KBM-7 (cell line): Measurements from ENCODE around the gene XRN2.

Source experiments
- DNase-seq: peaks from one replicate; pipeline ENCODE4 v3.0.0-alpha.2; 2015
- in situ Hi-C: fragments of 300-500 bp; cut with MboI; formaldehyde crosslinking; loops from 2 replicates; pipeline ENCODE4 v1.14.3; 2020; ENCODE audit warnings: low sequenced_read_pairs, low pct_unique_long_range_greater_than_20kb, mixed read lengths

XRN2 gene

DNA sequence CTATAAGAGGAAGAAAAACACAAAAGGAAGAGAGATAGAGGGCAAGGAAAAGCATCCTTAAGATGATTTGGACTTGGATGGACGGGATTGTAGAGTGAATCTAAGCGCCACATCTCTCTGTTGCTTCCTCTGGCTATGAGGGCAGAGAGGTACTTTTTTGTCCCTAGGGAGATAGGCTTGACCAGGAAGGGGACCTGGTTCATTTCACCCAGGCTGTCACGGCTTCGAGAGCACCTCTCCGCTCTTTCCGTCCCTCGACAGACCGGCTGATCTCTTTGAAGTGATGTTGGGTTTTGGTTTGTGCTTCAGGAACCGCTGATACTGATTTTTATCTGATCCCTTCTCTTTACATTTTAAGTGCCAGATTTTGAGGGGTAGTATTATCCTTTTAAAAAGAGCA, 74.6 kb downstream of the XRN2 start:
- in situ Hi-C loops: no loop called here
- DNase-seq: no peak

DNA sequence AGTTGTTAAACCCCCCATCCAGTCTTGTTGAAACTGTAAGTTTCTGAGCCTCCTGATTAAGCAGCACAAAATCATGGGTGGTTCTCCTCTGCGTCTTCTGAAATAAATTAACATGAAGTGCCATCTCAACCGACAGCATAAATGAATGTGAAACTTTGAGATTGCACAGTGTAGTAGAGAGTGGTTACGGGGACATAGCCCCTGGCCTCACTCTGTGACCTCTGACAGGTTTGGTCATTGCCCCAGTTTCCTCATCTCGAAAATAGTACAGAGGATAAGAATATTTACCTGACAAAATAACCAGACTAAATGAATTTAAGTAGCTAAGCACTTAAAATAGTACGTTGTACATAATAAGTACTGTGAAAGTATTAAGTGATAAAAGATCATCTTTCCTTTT, 75.1 kb downstream of the XRN2 start:
- in situ Hi-C loops: no loop called here
- no peak for DNase-seq

DNA sequence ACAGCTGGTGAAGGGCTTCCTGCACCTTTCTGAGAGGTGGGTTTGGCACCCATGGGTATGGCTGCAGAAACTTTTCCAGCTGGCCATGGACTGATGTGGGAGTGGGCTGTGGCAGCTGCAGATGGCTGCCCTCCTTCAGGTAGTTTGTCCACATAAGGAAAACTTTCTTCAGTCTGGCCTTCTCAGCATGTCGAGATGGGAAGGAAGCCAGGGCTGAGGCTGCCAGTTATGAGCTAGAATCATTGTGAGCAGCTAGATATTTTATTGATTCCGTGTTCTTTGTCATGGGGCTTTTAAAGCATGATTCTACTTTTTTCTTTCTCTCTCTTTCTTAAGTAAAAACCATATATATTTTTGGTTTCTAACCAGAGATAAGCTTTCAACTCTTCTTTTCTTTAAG, 77.6 kb downstream of the XRN2 start:
- in situ Hi-C loops: no loop called here
- DNase-seq: no peak

DNA sequence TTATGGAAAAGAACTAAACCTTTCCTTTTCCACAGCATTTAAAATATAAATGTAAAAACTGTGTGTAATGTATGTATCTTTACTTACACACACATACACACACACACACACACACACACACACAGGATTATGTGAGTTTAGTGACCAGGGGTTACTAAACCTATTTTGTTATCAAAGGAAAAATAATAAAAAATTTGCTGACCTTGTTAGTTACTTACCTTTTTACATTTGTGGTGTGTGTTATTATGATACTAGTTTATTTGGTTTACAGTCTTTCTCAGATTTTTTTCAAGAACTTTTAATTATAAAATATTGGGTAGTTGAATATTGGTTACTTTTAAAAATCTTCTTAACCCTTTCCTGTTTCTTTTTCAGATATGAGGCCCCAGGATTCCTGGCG, 78.5 kb downstream of the XRN2 start:
- no peak for DNase-seq
- in situ Hi-C loops: no loop called here

DNA sequence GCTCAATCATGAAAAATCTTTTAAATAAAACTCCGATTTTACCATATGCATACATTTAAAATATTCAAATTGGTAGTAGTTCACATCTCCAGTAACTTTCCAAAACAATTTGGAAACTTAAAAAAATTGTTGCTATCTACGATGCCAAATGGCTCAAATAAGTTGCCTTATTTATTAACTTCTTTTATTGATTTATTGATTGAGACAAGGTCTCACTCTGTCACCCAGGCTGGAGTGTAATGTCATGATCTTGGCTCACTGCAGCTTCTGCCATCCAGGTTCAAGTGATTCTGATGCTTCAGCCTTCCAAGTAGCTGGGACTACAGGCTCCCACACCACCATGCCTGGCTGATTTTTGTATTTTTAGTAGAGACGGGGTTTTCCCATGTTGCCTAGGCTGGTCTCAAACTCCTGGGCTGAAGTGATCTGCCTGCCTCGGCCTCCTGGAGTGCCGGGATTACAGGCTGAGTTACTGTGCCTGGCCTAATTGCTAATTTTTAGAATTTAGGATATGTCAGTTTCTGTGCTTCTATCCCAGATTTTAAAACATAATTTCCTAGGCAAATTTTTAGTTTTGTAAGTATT, 81.3 kb downstream of the XRN2 start:
- in situ Hi-C loops: no loop called here
- DNase-seq: no peak

DNA sequence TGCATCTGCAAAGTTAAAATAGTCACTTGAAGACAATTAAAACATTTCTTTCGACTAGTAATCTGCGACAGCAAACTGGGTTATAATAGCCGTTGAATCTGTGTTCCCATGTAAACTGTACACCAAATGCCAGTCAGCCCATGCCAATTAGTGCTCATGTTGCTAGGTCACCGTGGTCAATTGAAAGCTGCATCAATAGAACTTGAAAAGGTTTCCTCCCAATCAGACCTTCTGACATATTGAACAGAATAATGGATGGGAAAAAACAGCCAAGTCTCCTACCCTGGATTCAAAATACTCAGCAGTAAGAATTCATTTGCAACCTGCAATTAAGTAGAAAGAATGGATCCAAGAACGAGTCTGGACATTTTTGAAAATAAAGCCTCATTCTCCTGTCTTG, 83.0 kb downstream of the XRN2 start:
- no peak for DNase-seq
- in situ Hi-C loops: no loop called here

DNA sequence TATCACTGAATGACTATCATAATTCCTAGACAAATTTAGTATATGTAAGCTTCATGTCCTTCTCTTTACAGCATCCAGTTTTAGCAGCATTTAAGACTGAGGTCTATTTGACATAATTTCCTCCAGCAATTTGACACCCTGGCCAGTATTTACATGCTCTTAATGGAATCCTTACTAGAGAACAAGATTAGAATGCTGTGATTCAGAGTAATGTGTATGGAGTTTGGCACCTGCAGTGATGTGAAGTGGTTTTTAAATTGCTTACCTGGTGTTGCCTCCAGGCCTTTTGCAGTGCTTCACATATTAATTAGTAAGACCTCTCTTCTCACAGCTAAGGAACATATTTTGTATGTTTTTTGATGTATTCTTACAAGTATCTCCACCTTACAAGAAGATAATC, 84.4 kb downstream of the XRN2 start:
- in situ Hi-C loops: no loop called here

DNA sequence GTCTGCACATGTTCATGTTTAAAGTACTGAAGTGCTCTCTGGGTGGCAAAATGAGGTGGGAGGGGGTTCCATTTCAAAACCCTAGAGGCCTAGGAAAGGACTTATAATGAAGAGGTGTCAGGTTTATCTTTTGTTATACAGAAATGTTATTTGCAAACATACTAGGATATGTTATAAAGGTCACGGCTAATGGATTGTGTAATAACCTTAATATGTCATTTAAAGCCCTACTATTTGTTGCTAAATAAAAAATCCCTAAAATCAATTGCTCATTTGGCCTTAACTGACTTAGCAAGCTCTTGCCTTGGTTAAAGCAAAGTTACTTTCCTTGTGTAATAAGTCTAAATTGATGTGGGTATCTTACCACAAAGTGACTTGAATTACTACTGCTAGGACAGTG, 85.4 kb downstream of the XRN2 start:
- in situ Hi-C loops: no loop called here

More for the DNA sequence above, 84.4 kb downstream of the XRN2 start:
- DNase-seq: no peak

DNA sequence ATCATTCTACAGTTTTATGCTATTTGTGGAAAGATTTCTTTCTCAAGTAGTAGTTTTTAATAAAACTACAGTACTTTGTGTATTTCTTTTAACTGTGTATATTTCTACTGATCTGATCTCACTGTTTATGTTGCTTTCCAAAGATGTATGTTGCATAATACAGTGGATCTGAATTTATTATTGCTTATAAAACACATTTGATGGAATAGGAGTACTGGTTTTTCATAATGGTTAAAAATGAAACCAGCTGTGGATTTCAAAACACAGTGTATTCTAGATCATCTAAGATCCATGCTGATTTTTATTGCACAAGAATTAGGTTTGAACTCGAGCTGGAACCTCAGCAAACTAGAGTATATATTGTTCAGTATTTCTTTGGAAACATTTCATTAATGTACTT, 86.2 kb downstream of the XRN2 start:
- in situ Hi-C loops: no loop called here
- DNase-seq: no peak

More for the DNA sequence above, 85.4 kb downstream of the XRN2 start:
- DNase-seq: no peak

DNA sequence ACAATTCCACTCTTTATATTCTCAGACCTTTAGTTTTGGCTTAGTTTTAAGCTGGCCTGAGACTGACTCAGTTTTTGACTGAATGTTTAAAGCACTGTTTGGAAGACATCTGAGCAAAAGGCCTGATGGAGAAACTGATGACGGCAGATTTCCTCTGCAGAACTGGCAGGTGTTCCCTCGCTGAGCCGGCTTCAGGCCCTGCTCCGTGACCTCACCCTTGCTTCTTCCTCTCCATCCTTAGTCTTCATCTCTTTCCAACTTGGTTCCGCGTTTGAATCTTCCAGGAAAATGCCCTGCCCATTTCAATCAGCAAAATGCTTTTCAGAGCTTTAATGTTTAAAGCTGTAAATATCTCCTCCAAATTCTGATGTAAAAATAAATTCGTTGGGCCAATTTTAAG, 87.6 kb downstream of the XRN2 start:
- in situ Hi-C loops: no loop called here
- DNase-seq: no peak

DNA sequence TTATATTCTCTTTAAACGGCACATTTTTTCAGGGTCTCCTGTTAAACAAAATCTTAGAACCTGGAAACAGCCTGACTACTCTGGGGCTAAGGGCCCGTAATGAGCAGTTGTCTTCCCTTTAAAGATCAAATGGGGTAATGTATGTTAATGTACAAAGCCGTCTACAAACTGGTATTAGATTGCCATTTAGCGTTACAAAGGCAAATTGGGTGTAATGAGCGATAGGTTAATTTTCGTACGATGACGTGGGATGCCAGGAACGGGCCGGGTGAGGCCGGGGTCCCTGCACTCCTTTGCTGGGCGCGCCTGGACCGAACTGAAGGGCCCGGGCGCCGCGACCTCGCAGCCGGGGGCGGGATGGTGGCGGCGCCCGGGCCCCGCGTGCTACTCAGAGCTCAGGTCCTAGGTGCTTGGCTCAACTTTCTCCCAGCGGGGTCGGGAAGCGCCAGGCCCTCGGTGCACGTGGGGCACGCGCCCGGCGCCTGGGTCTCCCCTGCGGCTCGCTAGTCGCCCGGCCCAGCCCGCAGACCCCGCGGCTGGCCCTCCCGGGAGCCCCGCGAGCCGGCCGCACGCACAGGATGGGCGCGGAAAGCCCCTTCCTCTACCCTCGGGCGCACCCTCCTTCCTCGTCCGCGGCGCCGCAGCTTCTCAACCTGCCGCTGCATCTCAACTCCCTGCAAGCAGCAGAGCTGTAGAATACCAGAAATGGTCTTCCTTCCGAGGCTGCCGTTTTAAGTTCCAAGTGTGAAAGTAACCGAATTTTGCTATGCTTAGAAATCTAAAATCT, 88.2 kb downstream of the XRN2 start:
- no peak for DNase-seq
- in situ Hi-C loops: no loop called here

DNA sequence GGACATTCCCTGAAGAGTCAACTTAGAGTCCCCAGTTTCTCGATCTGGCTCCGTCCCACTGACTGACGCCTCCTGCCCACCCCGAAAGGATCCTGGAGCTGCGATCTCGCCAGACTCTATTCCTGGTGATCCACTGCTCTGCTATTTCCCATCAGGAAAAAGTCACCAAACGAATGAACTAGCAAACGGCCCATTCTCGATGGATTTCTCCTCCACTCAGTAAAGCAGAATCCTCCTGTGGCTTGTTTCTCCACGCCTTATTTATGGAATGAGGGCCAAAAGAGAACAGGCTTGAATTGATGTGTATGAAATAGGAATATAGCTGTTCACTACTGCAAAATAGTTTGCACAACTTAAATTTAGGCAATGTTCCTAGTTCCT, 88.8 kb downstream of the XRN2 start:
- DNase-seq: no peak
- in situ Hi-C loops: no loop called here

DNA sequence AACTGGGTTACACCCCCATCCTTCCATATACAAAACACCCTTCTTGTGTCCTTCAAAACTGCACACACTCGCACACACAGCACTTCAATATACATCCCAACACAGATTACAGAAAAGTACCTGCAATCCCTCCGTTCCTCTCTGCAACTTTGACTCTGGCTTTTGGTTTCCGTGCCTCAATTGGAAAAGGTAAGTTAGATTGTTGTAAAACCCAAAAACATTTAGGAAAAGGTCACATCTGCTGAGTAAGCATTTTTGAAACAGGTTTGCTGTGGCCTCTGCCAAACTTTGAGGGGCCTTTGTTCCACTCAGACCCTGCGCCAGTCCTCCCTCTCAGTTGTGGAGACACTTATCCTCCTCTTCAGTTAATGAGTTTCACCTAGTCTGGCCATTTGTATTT, 90.0 kb downstream of the XRN2 start:
- in situ Hi-C loops: no loop called here
- DNase-seq: no peak

DNA sequence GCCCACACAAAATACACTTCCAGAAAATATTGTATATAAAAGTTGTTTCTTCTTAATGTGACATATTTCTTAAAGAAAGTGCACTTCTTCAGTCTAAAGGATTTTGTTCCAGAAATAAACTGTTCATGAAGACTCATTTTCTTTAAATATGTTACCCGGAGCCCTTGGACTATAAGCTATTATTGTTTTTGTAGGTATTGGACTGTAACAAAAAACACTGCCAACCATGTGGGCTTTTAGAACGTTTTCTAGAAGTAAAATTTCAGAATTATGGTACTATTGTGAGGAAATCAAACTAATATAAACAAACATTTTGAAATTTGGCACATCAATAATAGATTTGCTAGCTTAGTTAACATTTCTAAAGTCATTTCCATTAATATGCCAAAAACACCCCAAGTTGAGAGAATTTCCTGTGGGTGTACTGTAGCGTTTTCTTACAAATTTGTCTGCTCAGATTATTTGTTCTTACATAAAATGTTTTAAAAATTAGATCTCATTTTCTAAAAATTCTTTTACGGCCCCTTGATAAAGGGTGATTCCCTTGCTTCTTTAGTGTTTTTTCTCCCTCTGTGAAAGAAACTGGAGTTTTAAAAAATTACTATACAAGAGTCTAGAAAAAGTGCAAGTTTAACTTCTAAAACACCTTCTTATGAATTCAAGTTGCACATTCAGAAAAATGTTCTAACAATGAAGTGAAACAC, 90.8 kb downstream of the XRN2 start:
- in situ Hi-C loops: no loop called here
- DNase-seq: no peak

DNA sequence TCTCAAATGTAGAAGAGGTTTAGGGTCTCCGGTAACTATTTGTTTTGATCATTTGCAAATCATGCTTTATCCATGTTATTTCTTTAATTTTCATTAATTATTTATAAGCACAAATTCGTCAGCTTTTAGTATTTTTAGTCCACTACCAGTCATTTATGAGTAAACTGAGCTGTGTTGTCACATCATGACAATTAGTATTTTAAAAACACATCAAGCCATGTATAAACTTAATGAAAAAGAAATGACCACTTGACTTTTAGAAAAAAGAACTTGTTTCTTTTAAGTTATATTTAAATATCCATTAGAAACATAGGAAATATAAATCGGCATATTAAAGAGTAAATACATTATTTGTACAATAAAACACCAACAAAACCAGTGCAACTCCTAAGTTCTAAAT, 91.4 kb downstream of the XRN2 start:
- in situ Hi-C loops: no loop called here
- DNase-seq: no peak

DNA sequence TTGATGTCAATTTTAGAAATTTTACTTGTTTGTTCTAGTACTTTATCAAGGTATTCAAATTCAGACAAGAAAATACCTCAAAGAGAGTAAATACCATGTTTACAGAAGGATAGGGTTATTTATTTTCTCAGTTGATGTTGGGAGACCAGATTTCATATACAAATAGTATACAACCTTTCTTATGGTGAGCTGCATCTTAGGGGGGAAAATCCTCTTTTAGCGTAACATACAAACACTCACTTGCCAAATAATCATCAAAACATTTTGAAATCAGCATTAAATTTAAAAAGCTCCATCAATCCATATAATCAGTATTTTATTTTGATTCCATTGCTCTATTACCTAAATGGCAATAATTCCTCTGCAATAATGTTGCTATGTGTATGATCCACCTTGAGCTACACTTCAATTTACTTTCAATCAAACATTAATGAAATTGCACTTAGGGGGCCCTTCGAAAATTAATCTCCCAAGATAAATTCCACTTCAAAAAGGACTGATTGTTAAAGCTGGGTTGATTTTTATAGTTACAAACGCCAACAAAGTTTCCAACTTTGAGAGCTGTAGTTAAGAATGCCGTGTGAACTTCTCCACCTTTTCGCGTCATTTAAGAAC, 92.0 kb downstream of the XRN2 start:
- DNase-seq: no peak
- in situ Hi-C loops: no loop called here

DNA sequence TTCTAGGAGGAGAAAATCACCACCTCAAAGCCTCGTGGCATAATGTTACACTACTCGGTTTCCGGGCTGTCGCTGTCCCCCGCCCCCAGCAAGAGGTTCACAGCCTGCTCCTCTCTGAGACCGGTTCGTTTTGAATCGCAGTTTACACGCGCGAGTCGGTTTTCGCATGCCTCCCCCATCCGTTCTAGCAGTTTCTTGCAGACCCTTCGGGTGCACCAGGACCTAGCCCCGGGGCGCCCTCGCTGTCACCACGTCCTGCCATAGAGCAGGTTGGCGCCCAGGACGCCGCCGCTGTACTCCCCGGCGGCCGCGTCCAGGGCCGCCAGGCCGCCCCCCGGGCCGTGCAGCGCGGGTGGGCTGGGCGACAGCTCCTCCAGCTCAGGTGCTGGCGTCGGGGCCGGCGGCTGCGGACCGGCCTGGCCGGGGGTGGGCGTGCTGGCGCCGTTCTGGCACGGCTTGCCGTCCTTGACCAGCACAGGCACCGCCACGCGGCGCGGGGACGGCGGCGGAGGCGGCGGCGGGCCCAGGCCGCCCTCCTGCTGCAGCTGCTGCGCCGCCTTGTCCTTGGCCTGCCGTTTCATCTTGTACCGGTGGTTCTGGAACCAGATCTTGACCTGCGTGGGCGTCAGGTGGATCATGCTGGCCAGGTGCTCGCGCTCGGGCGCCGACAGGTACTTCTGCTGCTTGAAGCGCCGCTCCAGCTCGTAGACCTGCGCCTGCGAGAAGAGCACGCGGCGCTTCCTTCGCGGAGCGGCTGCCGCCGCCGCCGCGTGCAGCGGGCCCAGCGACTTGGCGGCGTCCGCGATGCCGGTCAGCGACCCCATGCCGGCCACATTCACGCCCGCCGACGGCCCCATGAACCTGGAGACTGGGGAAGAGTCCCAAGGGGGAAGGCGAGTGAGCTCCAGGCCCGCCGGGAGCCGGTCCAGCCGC, 92.8 kb downstream of the XRN2 start:
- in situ Hi-C loops: no loop called here
- DNase-seq: no peak

DNA sequence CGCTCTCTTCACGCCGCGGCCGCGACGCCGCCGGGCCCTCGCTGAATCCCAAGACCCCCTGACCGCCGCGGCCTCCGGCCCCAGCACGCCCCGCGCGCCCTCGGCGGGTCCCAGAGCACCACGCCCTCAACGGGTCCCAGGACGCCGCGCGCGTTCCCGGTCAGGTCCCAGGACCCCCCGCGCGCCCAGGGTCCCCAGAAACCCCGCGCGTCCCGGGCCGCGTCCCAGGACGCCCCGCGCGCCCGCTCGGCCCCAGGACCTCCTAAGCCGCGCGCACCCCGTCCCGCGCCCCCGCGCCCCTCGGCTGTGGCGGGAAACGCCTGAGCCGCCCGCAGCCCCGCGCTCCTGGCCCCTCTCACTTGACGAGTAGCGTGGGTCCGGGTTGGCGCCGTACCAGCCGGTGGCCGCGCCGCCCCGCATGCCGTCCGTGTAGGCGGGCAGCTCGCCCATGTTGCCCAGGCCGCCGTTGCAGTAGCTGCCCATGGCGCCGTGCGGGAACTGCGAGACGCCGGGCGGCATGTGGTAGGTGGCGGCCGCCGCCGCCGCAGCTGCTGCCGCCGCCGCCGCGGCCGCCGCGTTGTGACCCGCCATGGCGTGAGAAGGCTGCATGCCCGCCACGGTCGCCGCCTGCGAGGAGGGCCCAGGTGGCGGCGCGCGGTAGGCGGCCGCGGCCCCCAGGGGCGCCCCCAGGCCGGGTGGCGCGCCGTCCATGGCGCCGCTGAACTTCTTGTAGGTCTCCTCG, 93.6 kb downstream of the XRN2 start:
- in situ Hi-C loops: no loop called here
- no peak for DNase-seq
